Measurements from ENCODE around the gene TPRG1L.
"Not testable (repeated sequence)": the region's sequence is repeated elsewhere in the genome, so short reads cannot be mapped to it uniquely, and the experiment has no call there.

The TPRG1L gene

GRCh38 chr1:3624200-3625136, at the start of gene TPRG1L:
Gene TPRG1L (plus strand): TSS chr1:3625015. CDS start chr1:3625073, 58 bp downstream.
- peak; percentile 99 for DNase-seq (ENCODE audit: low read depth)

DNA sequence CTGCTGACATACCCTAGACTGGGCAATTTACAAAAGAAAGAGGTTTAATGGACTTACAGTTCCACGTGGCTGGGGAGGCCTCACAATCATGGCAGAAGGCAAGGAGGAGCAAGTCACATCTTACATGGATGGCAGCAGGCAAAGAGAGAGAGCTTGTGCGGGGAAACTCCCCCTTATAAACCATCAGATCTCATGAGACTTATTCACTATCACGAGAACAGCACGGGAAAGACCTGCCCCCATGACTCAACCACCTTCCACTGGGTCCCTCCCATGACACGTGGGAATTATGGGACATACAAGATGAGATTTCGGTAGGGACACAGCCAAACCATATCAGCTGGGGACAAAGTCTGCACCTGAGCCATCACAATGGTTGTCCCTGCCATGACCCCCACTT, 49.3 kb upstream of the TPRG1L start:
- DNase-seq (ENCODE audit: low read depth) = not testable (repeated sequence)

DNA sequence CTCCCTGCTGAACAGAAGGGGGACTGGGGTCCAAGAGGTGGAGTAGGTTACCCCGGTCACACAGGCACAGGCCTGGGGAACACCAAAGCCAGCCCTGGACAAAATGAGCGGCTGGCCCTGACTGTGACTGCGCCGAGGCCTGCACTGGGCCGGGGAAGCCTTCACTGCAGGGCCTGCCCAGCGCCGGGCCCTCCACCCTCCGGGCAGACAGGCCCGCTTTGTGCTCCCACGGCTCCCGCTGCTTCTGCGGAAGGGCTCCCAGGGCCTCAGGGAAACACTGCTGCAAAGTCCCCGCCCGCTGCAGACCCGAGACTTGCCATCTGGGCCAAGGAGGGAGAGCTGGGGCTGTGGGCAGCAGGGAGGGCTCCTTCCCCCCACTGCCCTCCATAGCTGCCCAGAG, 48.8 kb upstream of the TPRG1L start:
- DNase-seq (ENCODE audit: low read depth) = no peak

DNA sequence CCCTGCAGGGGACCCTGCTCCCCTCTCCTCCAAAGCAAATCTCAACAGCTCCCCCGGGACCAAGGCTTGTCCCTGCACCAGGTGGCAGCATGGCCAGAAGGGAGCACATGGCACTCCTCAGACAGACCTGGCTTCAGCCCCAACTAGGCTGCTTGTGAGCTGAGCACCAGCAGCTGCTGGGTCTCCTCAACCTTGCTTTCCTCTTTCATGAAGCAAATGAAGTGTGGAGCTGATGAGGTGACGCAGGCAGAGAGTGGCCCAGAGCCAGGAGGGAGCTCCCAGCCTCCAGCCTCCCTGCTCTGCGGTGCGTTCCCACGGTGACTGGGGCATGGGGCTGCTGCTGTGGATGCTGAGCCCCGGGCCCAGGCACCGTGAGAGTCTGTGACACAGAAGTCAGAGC, 47.5 kb upstream of the TPRG1L start:
- DNase-seq (ENCODE audit: low read depth) = no peak

DNA sequence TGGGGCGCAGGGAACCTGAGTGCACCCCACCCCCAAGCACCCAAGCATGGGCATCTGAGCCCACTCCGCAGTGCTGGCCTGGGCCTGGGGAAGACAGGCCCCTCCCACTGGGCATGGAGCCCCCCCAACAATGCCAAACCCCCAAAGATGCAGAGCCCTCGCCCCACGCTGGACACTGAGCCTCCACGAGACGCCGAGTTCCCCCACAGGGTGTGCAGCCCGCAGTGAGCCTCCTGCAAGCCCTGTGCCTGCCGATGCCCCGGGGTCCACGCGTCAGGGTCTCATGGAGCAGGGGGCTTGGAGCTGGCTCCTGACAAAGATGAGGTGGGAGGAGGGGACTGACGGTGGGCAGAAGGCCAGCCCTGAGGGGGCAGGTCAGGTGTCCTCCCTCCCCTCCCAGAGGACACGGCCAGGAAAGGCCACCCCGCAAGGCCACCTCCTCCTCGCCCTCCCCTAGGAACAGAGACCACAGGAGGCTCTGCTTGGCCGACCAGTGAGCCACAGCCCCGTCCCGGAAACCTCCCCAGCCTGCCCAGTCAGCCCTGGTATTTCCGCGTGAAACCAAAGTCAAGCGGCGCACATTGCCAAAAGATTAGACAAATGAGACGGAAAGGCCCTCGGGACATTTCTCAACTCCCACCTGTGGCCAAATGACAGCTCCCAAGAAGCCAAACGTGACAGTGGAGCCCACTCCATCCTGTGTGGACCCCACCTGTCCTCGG, 46.9 kb upstream of the TPRG1L start:
- DNase-seq (ENCODE audit: low read depth) = no peak

DNA sequence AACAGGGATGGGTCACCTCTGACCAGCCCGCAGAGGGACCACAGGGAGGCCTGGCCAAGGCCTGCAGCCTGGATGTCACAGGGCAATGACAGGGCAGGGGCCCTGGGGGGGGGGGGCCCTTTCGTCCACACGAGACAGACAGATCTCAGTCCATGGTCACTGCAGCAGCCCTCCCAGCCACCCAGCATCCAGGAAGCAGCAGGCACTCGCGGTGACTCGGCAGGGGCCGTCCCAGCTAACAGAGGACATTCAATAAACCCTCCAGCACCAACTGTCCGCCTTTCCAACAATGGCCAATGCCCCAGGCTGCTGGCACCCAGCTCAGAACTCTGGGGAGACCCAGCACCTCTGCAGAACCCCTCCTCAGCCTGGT, 46.4 kb upstream of the TPRG1L start:
- no peak for DNase-seq (ENCODE audit: low read depth)

- DNase-seq (ENCODE audit: low read depth) = no peak
Observed at GRCh38 chr1:3578906-3579305, 45.9 kb upstream of the TPRG1L start.

DNA sequence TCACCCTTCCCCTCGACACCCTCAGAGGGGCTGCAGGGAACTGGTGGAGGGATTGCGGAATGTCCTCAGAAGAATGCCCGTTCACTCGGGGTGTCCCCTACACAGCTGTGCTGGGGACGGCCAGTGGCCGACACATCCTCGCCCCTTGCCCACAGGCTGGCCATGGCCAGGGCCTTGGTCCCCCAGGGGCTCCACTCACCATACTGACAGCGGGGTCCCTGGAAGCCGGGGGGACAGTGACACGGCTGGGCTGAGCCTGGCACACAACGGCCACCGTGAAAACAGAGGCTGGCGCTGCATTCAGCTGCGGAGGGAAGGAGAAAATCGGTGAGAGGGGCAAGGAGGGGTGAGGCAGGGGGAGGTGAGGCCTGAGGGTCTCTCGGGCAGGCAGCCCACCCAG, 45.2 kb upstream of the TPRG1L start:
- DNase-seq (ENCODE audit: low read depth) = no peak

GRCh38 chr1:3580231-3580630, 44.6 kb upstream of the TPRG1L start:
- DNase-seq (ENCODE audit: low read depth) = no peak

GRCh38 chr1:3581296-3582036, 43.3 kb upstream of the TPRG1L start:
- no peak for DNase-seq (ENCODE audit: low read depth)

DNA sequence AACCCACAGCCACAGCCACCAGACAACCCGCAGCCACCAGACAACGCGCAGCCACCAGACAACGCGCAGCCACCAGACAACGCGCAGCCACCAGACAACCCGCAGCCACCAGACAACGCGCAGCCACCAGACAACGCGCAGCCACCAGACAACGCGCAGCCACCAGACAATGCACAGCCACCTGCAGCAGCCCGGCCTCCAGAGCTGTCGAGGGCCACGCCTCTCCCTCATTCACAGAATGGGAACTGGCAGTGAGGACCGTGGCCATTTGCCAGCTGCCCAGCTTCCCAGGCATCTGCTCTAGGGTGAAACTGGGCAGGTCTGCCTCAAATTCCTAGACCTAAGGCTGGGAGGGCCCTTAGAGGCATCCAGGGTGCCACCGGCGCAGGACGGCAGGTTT, 41.1 kb upstream of the TPRG1L start:
- DNase-seq (ENCODE audit: low read depth) = not testable (repeated sequence)

- DNase-seq (ENCODE audit: low read depth) = peak; percentile 12
Observed at GRCh38 chr1:3584915-3585314, 39.9 kb upstream of the TPRG1L start.

DNA sequence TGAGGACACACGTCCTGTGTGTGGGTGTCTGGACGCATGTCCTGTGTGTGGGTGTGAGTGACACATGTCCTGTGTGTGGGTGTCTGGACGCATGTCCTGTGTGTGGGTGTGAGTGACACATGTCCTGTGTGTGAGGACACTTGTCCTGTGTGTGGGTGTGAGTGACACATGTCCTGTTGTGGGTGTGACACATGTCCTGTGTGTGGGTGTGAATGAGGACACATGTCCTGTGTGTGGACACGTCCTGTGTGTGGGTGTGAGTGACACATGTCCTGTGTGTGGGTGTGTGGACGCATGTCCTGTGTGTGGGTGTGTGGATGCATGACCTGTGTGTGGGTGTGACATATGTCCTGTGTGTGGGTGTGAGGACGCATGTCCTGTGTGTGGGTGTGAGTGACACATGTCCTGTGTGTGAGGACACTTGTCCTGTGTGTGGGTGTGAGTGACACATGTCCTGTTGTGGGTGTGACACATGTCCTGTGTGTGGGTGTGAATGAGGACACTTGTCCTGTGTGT, 39.4 kb upstream of the TPRG1L start:
- DNase-seq (ENCODE audit: low read depth) = not testable (repeated sequence)

GRCh38 chr1:3585940-3586568, 38.8 kb upstream of the TPRG1L start:
- no peak for DNase-seq (ENCODE audit: low read depth)

- no peak for DNase-seq (ENCODE audit: low read depth)
Observed at GRCh38 chr1:3586986-3587759, 37.6 kb upstream of the TPRG1L start.

GRCh38 chr1:3588395-3588794, 36.4 kb upstream of the TPRG1L start:
- no peak for DNase-seq (ENCODE audit: low read depth)

- DNase-seq (ENCODE audit: low read depth) = no peak
Observed at GRCh38 chr1:3590139-3590763, 34.6 kb upstream of the TPRG1L start.

DNA sequence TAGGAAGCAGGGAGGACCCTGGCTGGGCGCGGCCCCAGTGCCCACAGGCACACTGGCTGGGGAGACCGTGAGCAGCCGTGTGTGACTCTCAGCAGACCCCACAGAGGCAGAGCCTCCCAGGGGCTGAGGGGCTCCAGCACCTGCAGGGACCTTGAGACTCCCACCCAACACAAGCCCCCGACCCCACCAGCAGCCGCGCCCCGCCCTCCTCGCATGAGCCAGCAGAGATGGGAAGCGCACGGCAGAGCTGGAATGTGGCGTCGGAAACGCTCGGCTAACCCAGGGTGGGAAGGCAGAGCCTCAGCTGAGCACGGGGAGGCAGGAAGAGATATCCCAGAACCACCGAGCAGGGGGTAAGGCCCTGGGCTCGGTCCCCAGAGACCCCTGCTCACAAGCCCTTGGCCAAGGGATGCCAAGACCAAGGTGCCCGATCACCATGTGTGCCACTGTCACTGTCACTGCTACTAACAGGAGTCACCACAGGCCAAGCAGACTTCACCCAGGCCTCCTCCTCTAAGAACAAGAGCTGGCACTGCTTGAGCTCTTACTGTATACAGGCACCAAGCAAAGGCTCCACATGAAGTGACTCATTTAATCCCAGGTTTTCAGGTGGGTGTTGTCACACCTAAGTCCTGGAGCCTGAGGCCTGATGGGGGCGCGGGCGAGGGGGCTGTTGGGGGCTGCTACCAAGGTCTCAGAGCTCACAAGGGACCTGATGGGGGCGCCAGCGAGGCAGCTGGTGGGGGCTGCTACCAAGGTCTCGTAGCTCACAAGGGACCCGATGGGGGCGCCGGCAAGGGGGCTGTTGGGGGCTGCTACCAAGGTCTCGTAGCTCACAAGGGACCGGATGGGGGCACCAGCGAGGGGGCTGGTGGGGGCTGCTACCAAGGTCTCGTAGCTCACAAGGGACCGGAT, 33.6 kb upstream of the TPRG1L start:
- no peak for DNase-seq (ENCODE audit: low read depth)

DNA sequence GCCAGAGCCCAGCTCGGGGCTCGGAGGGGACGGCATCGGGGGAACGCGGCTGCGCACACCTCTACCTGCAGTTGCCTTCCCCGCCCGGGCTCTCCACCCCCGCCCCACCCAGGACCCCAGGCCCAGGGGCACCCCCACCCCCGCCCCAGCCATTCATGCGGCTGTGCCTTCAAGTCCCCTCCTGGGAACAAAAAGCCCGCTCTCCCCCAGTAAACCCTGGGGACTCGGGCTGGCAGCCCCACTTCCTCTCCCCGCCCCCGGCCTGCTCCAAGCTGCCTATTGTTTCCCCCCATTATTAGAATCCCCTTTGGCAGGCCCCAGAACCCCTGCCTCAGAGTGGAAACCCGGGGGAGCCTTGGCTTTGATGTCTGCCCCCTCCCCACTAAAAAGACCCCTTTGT, 31.5 kb upstream of the TPRG1L start:
- no peak for DNase-seq (ENCODE audit: low read depth)

DNA sequence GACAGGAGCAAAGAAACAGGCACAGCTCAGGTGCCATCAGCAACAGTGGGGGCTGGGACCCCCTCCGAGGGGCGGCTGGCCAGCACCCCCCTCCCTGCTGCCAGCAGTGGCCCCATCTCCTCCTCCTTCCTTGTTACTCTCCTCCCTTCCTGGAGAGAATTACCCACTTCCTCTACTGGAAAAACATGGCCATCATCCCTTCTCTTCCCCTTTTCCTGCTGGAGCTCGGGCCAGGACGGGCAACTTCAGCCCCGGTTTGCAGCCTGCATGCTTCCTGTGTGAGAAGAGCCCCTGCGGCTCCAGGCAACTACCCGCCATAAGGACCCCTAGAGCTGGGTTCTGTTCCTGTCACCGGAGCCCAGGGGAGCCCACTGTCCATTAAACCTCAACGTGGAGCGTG, 31.1 kb upstream of the TPRG1L start:
- DNase-seq (ENCODE audit: low read depth) = no peak

Measured in activated T-helper 9 cell treated with anti-CD3 and anti-CD28 coated beads, Interleukin-2, amount 50 U/mL, for 16 hours (primary cell).